Heart left ventricle (tissue), 13 donors: ENCODE data around the gene REEP1.

ENCODE experiments used
- CTCF ChIP-seq, 12 donors: fragments of 200-600 bp; sonication (generic) in 4 of 12; IDR thresholded peaks; one replicate each; pipeline versions ENCODE4 v1.5.0 to v1.8.0; 2018 to 2022; ENCODE audit warnings: antibody characterized with exemption in 12 of 12, mild to moderate bottlenecking in 5 of 12
- POLR2A ChIP-seq, 2 donors: fragments of 450-650 bp; IDR thresholded peaks; one replicate each; pipeline ENCODE4 v1.6.1; 2017; ENCODE audit warnings: antibody characterized with exemption in 2 of 2, mild to moderate bottlenecking in 2 of 2, moderate library complexity in 2 of 2
- donor health status: ischemic (EF 13 %, LVEDD 7.1; RV severe dilation, severe dysfunction).
- donor health status: DM: no; HTN: yes; CAD: no.
- donor health status: DM: no; HTN: no; CAD: no.
- donor health status: ischemic (EF 25% LVEDD 6.9; RV normal size, moderate dysfunction).
- donor health status: ischemic (EF 25% LVEDD 5.7; RV mildly dilated, moderate dysfunction).
- donor health status: ischemic (EF 35%, LVEDD 5.7; RV mildly dilated, moderate dysfunction).
- donor health status: nonischemic (EF 11% LVEDD 7.7; RV severe dilation, severe dysfunction).
- donor health status: DM: yes; HTN: yes; CAD: no.
- donor health status: PGD.
- donor health status: ischemic (EF 29% LVEDD 5.4; RV normal size, mild dysfunction).
- donor health status: nonischemic (EF 23%, LVEDD 6.1; RV moderate dilation, normal function).

- TF ChIP-seq CTCF (IDR thresholded peaks at IDR 0.05) (no peak), POLR2A (IDR thresholded peaks at IDR 0.05) (no peak)
Observed at GRCh38 chr2:86233436-86233835, 104.0 kb downstream of the REEP1 start.
